ENCODE measurements around the gene RNF212. TPM values are rescaled to one million over a fixed set of nuclear protein-coding genes. Genes with fewer than 3 reads are reported as not detected.

The RNF212 gene
- total RNA-seq, 1 experiment from 2014 or later: not detected

DNA sequence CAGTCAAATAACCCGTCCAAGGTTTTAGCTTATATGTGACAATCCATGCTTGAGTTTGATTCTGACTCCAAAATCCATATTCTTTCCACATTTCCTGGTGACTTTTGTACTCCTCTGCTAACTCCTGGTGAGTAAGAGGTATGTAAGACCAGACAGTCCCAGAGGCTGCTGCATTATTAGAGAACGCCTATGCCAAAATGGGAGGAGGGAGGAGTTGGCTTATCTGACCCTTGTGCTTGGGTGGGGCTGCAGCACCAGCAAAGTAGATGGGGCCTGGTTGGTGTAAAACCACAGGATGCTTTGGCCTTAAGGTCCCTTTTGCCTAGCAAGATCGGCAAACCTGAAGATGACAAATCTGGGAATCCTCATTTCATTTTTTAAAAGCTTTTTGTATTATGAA is 9.1 kb upstream of the RNF212 start:
- intact Hi-C loops (cut with micrococcal nuclease): no loop called here
- Histone ChIP-seq H3K27ac (ENCODE audit: low read length) (no peak overlapping the region), H3K4me2 (ENCODE audit: low read length) (no peak overlapping the region), H3K4me1 (ENCODE audit: insufficient read depth, low read length) (no peaks in the 10 kb centered on the region), H3F3A (ENCODE audit: low read length, unreplicated experiment) (no peaks in the 10 kb centered on the region), H3K4me3 (ENCODE audit: low read length) (no peak overlapping the region), H3K9me2 (replicated peaks; ENCODE audit: low read length) (no peaks in the 10 kb centered on the region), H3K79me2 (ENCODE audit: low read length) (no peaks in the 10 kb centered on the region), H2AFZ (ENCODE audit: low read length) (no peak overlapping the region), H3K9me3 (ENCODE audit: low read length) (no peaks in the 10 kb centered on the region), H3K36me3 (ENCODE audit: low read depth, low read length) (no peaks in the 10 kb centered on the region), H3K9ac (ENCODE audit: low read length) (no peak overlapping the region), H3K27me3 (ENCODE audit: low read length) (0 out of 2 replicates have a peak, but pooled peaks cover 2% of the 10 kb centered on the region), H4K20me1 (ENCODE audit: low read length) (no peaks in the 10 kb centered on the region)
- DNase-seq: peak; percentile 19
- no peak for ATAC-seq
- BruUV-seq (replicated peaks): no TSS peak
- POLR2A ChIA-PET (ENCODE audit: unreplicated experiment): no interaction called here
- TF ChIP-seq EZH2 (IDR thresholded peaks at IDR 0.05; ENCODE audit: low read length, unreplicated experiment) (no peak), EZH2phosphoT487 (IDR thresholded peaks at IDR 0.05; ENCODE audit: borderline replicate concordance, low read length) (no peak)
- TF ChIP-seq, protein P1, sequence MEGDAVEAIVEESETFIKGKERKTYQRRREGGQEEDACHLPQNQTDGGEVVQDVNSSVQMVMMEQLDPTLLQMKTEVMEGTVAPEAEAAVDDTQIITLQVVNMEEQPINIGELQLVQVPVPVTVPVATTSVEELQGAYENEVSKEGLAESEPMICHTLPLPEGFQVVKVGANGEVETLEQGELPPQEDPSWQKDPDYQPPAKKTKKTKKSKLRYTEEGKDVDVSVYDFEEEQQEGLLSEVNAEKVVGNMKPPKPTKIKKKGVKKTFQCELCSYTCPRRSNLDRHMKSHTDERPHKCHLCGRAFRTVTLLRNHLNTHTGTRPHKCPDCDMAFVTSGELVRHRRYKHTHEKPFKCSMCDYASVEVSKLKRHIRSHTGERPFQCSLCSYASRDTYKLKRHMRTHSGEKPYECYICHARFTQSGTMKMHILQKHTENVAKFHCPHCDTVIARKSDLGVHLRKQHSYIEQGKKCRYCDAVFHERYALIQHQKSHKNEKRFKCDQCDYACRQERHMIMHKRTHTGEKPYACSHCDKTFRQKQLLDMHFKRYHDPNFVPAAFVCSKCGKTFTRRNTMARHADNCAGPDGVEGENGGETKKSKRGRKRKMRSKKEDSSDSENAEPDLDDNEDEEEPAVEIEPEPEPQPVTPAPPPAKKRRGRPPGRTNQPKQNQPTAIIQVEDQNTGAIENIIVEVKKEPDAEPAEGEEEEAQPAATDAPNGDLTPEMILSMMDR (conservative IDR thresholded peaks at IDR 0.05; ENCODE audit: low read depth, low read length): no peak
- CTCF ChIA-PET: no interaction called here

DNA sequence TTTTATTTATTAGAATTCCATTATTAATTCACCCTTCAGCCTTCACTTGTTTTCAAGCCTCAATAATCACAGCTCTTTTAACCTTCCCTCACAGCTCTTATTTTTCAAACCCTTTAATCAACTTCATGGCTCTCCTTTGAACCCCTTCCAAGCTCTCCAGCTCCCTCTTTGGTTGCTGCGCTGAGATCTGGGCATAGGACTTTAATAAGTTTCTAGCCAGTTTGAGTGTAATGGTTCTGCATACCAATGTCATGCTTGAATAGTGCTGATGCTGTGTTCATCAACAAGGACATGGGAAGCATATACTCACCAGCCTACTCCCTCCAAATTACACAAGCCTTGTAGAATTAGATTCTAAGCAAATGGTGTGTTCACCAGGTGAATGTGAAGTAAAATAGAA is 3.5 kb upstream of the RNF212 start:
- H3K4me1 ChIP-seq (ENCODE audit: insufficient read depth, low read length): no peaks in the 10 kb centered on the region
- intact Hi-C loops (cut with micrococcal nuclease): no loop called here
- POLR2A ChIA-PET (ENCODE audit: unreplicated experiment): no interaction called here
- H3K4me3 ChIP-seq (ENCODE audit: low read length): no peak overlapping the region
- H3K79me2 ChIP-seq (ENCODE audit: low read length): no peaks in the 10 kb centered on the region
- no peak overlapping the region for H2AFZ ChIP-seq (ENCODE audit: low read length)
- CTCF ChIA-PET: no interaction called here
- H4K20me1 ChIP-seq (ENCODE audit: low read length): no peaks in the 10 kb centered on the region
- BruUV-seq (replicated peaks): no TSS peak
- no peak overlapping the region for H3K4me2 ChIP-seq (ENCODE audit: low read length)
- no peaks in the 10 kb centered on the region for H3K9me2 ChIP-seq (replicated peaks; ENCODE audit: low read length)
- peaks cover 12% of the 10 kb centered on the region; the same call in 1 of the 2 replicates for H3K27me3 ChIP-seq (ENCODE audit: low read length)
- H3K36me3 ChIP-seq (ENCODE audit: low read depth, low read length): no peaks in the 10 kb centered on the region
- H3K9me3 ChIP-seq (ENCODE audit: low read length): no peaks in the 10 kb centered on the region
- no peak for DNase-seq
- TF ChIP-seq EZH2phosphoT487 (IDR thresholded peaks at IDR 0.05; ENCODE audit: borderline replicate concordance, low read length): no peak
- TF ChIP-seq EZH2 (IDR thresholded peaks at IDR 0.05; ENCODE audit: low read length, unreplicated experiment): no peak
- TF ChIP-seq, protein P1 (conservative IDR thresholded peaks at IDR 0.05; ENCODE audit: low read depth, low read length): no peak
- H3K27ac ChIP-seq (ENCODE audit: low read length): no peak overlapping the region
- H3K9ac ChIP-seq (ENCODE audit: low read length): no peak overlapping the region
- no peaks in the 10 kb centered on the region for H3F3A ChIP-seq (ENCODE audit: low read length, unreplicated experiment)
- ATAC-seq: no peak

DNA sequence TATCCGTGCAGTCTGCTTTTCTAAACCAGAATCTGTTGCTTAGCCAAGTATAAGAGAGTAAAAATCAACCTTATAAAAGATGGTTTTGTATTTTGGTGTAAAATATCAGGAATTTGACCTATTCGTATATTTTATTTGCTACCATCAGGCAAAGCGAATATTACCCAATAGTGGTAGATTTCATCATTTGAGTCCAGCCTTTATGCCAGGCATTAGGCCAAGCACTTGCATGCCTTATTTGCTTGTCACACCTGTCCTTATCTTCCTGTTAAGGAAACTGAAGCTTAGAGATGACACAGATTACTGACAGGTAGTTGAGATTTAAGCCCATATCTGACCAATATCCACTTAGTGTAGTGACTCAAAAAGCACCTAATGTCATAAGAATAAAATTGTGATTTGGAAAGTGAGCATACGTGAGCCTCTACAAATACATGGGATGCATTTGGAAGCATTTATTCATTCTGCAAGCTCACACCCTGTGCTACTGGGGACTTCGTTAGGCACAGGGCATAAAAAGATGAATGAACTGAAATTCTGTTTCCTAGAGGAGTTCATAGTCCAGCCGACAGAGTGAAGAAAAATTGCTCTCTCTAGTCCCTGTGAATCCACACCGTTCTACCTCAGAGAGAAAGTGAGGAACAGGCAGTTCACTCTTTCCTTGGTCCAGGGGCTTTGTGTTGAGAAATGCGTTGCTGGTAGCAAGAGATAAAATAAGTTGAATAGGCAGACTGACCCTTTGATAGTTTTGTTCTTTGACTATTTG is 2.3 kb upstream of the RNF212 start:
- Histone ChIP-seq H3F3A (ENCODE audit: low read length, unreplicated experiment) (no peaks in the 10 kb centered on the region), H3K79me2 (ENCODE audit: low read length) (no peaks in the 10 kb centered on the region), H3K4me3 (ENCODE audit: low read length) (no peak overlapping the region), H3K27ac (ENCODE audit: low read length) (no peak overlapping the region), H3K9me2 (replicated peaks; ENCODE audit: low read length) (no peaks in the 10 kb centered on the region), H3K4me1 (ENCODE audit: insufficient read depth, low read length) (no peaks in the 10 kb centered on the region), H3K27me3 (ENCODE audit: low read length) (peaks cover 12% of the 10 kb centered on the region; the same call in 1 of the 2 replicates), H3K9me3 (ENCODE audit: low read length) (no peaks in the 10 kb centered on the region), H2AFZ (ENCODE audit: low read length) (no peak overlapping the region), H3K4me2 (ENCODE audit: low read length) (no peak overlapping the region), H3K36me3 (ENCODE audit: low read depth, low read length) (no peaks in the 10 kb centered on the region), H4K20me1 (ENCODE audit: low read length) (no peaks in the 10 kb centered on the region), H3K9ac (ENCODE audit: low read length) (no peak overlapping the region)
- ChIA-PET CTCF (no interaction called here), POLR2A (ENCODE audit: unreplicated experiment) (interaction anchor here (0.6 kb wide), 1 partner anchor 349 kb away, joined by 4 read pairs; no protein-coding TSS in a partner anchor)
- DNase-seq (peak; percentile 23), ATAC-seq (no peak)
- intact Hi-C loops (cut with micrococcal nuclease): no loop called here
- no TSS peak for BruUV-seq (replicated peaks)
- TF ChIP-seq, protein P1 (conservative IDR thresholded peaks at IDR 0.05; ENCODE audit: low read depth, low read length): no peak
- TF ChIP-seq EZH2 (IDR thresholded peaks at IDR 0.05; ENCODE audit: low read length, unreplicated experiment) (no peak), EZH2phosphoT487 (IDR thresholded peaks at IDR 0.05; ENCODE audit: borderline replicate concordance, low read length) (no peak)
